ENCODE results near the gene CEBPZOS.

DNA sequence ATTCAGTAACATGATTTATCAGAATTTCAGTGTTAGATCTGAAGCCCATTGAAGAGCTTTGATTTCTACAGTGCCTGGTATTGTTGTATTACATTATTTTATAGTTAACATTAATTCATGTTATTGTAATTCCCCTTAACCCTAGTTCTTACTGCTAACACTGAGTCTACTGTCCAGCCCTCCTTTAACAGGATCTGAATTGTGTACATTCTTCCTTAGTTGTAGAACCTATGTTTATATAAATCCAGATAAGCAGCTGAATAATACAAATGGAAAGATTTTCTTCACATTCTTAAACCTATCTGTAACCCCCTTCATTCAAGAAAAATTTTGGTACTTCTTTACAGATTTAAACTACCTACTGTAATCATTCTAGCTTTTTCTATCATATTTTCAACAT lies 49.9 kb downstream of the CEBPZOS start:
- TF ChIP-seq CTCF (tag by site-specific recombination; IDR thresholded peaks at IDR 0.05): no peak
- TF ChIP-seq SP2 (tag by site-specific recombination; IDR thresholded peaks at IDR 0.05): no peak
- TF ChIP-seq ZSCAN30 (tag by site-specific recombination; IDR thresholded peaks at IDR 0.05): no peak

Measured in HEK293 (cell line).